Activated CD8-positive, alpha-beta T cell treated with anti-CD3 and anti-CD28 coated beads, Interleukin-2, amount 10 ng/mL, durations not matched to agents 7 days and 5 days (primary cell): ENCODE measurements around the gene SHISA5. TPM values are rescaled to one million over a fixed set of nuclear protein-coding genes. Genes with fewer than 3 reads are reported as not detected.
"Not testable (repeated sequence)": the region's sequence is repeated elsewhere in the genome, so short reads cannot be mapped to it uniquely, and the experiment has no call there.

ENCODE experiments used
- ATAC-seq: fragments of 150-1000 bp; cut with Tn5 transposase; one replicate; pipeline ENCODE4 v1.10.0; 2021; ENCODE audit warnings: moderate library complexity
- CTCF ChIA-PET: fragments of 350-600 bp; sonication (Branson Sonifier 250); formaldehyde crosslinking; loops from one replicate; lab custom pipeline; 2021; ENCODE audit warnings: antibody characterized with exemption; lab: Charles Lee
- POLR2A ChIA-PET: fragments of 350-600 bp; sonication (Branson Sonifier 250); formaldehyde crosslinking; loops from one replicate; lab custom pipeline; 2021; ENCODE audit warnings: antibody characterized with exemption; lab: Charles Lee
- DNase-seq: peaks from one replicate; pipeline ENCODE4 v3.0.0-alpha.2; 2020
- H3K27ac Mint-ChIP-seq: one replicate; pipeline ENCODE4 v1.8.0; 2021; ENCODE audit warnings: mild to moderate bottlenecking, mixed read lengths
- H3K27me3 Mint-ChIP-seq: one replicate; pipeline ENCODE4 v1.8.0; 2021; ENCODE audit warnings: low read depth, mixed read lengths
- H3K36me3 Mint-ChIP-seq: one replicate; pipeline ENCODE4 v1.8.0; 2021; ENCODE audit warnings: low read depth, mixed read lengths
- H3K4me1 Mint-ChIP-seq: one replicate; pipeline ENCODE4 v1.8.0; 2021; ENCODE audit warnings: low read depth, mixed read lengths
- H3K4me3 Mint-ChIP-seq: one replicate; pipeline ENCODE4 v1.8.0; 2021; ENCODE audit warnings: mild to moderate bottlenecking, mixed read lengths
- H3K9me3 Mint-ChIP-seq: one replicate; pipeline ENCODE4 v1.8.0; 2022; ENCODE audit warnings: mixed read lengths; ENCODE audit not compliant: insufficient read depth
- total RNA-seq, 2 experiments: library from RNA; stranded (reverse); gene quantifications; one replicate each; pipeline ENCODE4 v1.2.3, GENCODE V29; 2021

The SHISA5 gene
- total RNA-seq, 2 experiments from 2014 or later = 195 to 201 TPM

DNA sequence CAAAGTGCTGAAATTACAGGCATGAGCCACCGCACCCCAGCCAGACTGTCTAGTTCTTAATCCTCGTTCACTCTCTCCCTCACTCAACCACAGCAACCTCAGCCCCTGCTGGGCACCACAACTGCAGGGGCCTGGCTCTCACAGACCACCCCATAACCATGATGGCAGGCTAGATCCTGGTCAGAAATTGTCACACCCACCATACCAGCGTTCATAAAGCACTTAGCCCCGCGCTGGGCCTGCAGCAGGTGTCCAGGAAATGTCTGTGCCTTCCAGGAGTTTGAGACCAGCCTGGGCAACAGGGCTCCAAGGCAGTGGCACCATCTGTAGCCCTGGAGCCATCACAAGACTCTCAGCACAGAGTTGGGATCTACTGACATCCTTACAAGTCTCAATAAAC lies 1.9 kb downstream of the SHISA5 start:
- no peak for DNase-seq
- H3K9me3 Mint-ChIP-seq = no peaks in the 10 kb centered on the region
- H3K27ac Mint-ChIP-seq = peak overlapping the region; percentile 48
- peaks cover 59% of the 10 kb centered on the region for H3K4me1 Mint-ChIP-seq
- CTCF ChIA-PET = interaction anchor here (1.1 kb wide), 2 partner anchors 29 to 66 kb away, joined by 3 to 4 read pairs; no protein-coding TSS in a partner anchor
- ATAC-seq = no peak
- H3K36me3 Mint-ChIP-seq = peaks cover 32% of the 10 kb centered on the region
- H3K27me3 Mint-ChIP-seq = no peaks in the 10 kb centered on the region
- POLR2A ChIA-PET = no interaction called here
- H3K4me3 Mint-ChIP-seq = peak overlapping the region; percentile 79

GRCh38 chr3:48501196-48501595 lies 2.8 kb downstream of the SHISA5 start:
- Mint-ChIP-seq H3K4me3 (no peak overlapping the region), H3K9me3 (no peaks in the 10 kb centered on the region), H3K27me3 (no peaks in the 10 kb centered on the region), H3K27ac (peak overlapping the region; percentile 39), H3K36me3 (peaks cover 32% of the 10 kb centered on the region), H3K4me1 (peaks cover 50% of the 10 kb centered on the region)
- DNase-seq = no peak
- CTCF ChIA-PET = interaction anchor here (1.1 kb wide), 2 partner anchors 28 to 65 kb away, joined by 3 to 4 read pairs; no protein-coding TSS in a partner anchor
- POLR2A ChIA-PET = interaction anchor here (1.8 kb wide), 1 partner anchor 28 kb away, joined by 5 read pairs; no protein-coding TSS in a partner anchor
- ATAC-seq = no peak

- ChIA-PET CTCF (interaction anchor here (1.8 kb wide), 1 partner anchor 65 kb away, joined by 7 read pairs; no protein-coding TSS in a partner anchor), POLR2A (interaction anchor here (0.7 to 1.8 kb wide), 3 partner anchors 28 to 36 kb away, joined by 3 to 5 read pairs (median 4); no protein-coding TSS in a partner anchor)
- no peak for DNase-seq
- Mint-ChIP-seq H3K27me3 (no peaks in the 10 kb centered on the region), H3K27ac (peak overlapping the region; percentile 27), H3K36me3 (peaks cover 32% of the 10 kb centered on the region), H3K4me1 (peaks cover 45% of the 10 kb centered on the region), H3K9me3 (no peaks in the 10 kb centered on the region), H3K4me3 (no peak overlapping the region)
- no peak for ATAC-seq
These were observed 3.3 kb downstream of the SHISA5 start for GRCh38 chr3:48500656-48501055.

- no peak overlapping the region for H3K4me3 Mint-ChIP-seq
- ChIA-PET POLR2A (no interaction called here), CTCF (no interaction called here)
- ATAC-seq (no peak), DNase-seq (no peak)
- H3K27me3 Mint-ChIP-seq = no peaks in the 10 kb centered on the region
- H3K36me3 Mint-ChIP-seq = peaks cover 28% of the 10 kb centered on the region
- peaks cover 3% of the 10 kb centered on the region for H3K4me1 Mint-ChIP-seq
- H3K27ac Mint-ChIP-seq = no peak overlapping the region
- no peaks in the 10 kb centered on the region for H3K9me3 Mint-ChIP-seq
These were observed 10.8 kb downstream of the SHISA5 start for GRCh38 chr3:48493203-48493501.

GRCh38 chr3:48492461-48493202 lies 11.3 kb downstream of the SHISA5 start:
- DNase-seq (no peak), ATAC-seq (no peak)
- Mint-ChIP-seq H3K4me3 (no peak overlapping the region), H3K9me3 (no peaks in the 10 kb centered on the region), H3K27ac (no peak overlapping the region), H3K36me3 (peaks cover 26% of the 10 kb centered on the region), H3K27me3 (no peaks in the 10 kb centered on the region), H3K4me1 (peaks cover under 1% of the 10 kb centered on the region)
- ChIA-PET POLR2A (interaction anchor here (0.7 kb wide), 1 partner anchor 45 kb away, joined by 3 read pairs; no protein-coding TSS in a partner anchor), CTCF (no interaction called here)

DNA sequence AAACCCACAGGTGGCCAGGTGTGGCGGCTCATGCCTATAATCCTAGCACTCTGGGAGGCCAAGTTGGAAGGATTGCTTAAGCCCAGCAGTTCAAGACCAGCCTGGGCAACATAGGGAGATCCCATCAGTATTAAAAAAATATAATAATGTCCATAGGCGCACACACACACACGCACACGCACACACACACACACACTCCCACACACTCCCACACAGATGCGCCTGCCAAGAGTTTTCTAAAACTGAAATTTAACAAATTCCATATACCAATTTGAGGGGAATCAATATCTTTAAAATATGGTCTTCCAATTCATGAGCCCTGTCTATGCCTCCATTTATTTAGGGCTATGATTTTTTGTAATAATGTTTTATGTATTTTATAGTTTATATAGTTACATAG lies 17.0 kb downstream of the SHISA5 start:
- H3K27ac Mint-ChIP-seq = no peak overlapping the region
- CTCF ChIA-PET = no interaction called here
- no peaks in the 10 kb centered on the region for H3K4me1 Mint-ChIP-seq
- POLR2A ChIA-PET = no interaction called here
- ATAC-seq (no peak), DNase-seq (no peak)
- peaks cover 6% of the 10 kb centered on the region for H3K36me3 Mint-ChIP-seq
- no peak overlapping the region for H3K4me3 Mint-ChIP-seq
- no peaks in the 10 kb centered on the region for H3K27me3 Mint-ChIP-seq
- no peaks in the 10 kb centered on the region for H3K9me3 Mint-ChIP-seq

GRCh38 chr3:48482822-48483221 lies 21.2 kb downstream of the SHISA5 start:
- Mint-ChIP-seq H3K36me3 (peaks cover 12% of the 10 kb centered on the region), H3K4me1 (peaks cover 25% of the 10 kb centered on the region)
- DNase-seq, ATAC-seq, H3K9me3 Mint-ChIP-seq, H3K27ac Mint-ChIP-seq, H3K4me3 Mint-ChIP-seq, H3K27me3 Mint-ChIP-seq: not testable (repeated sequence)
- CTCF ChIA-PET = interaction anchor here (1.2 kb wide), 1 partner anchor 47 kb away, joined by 5 read pairs; no protein-coding TSS in a partner anchor
- POLR2A ChIA-PET = interaction anchor here (1.9 kb wide), 1 partner anchor 10 kb away, joined by 9 read pairs; no protein-coding TSS in a partner anchor

DNA sequence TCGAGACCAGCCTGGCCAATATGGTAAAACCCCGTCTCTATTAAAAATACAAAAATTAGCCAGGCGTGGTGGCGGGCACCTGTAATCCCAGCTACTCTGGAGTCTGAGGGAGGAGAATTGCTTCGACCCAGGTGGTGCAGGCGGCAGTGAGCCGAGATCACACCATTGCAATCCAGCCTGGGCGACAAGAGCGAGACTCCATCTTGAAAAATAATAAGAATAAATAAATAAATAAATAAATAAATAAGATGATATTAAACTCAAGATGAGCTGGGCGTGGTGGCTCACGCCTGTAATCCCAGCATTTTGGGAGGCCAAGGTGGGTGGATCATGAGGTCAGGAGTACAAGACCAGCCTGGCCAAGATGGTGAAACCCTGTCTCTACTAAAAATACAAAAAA lies 23.1 kb downstream of the SHISA5 start:
- H3K4me3 Mint-ChIP-seq, H3K27me3 Mint-ChIP-seq, H3K9me3 Mint-ChIP-seq, ATAC-seq, DNase-seq, H3K27ac Mint-ChIP-seq: not testable (repeated sequence)
- Mint-ChIP-seq H3K4me1 (peaks cover 42% of the 10 kb centered on the region), H3K36me3 (peaks cover 21% of the 10 kb centered on the region)
- ChIA-PET POLR2A (interaction anchor here (1.9 kb wide), 1 partner anchor 8 kb away, joined by 9 read pairs; no protein-coding TSS in a partner anchor), CTCF (interaction anchor here (4.4 kb wide), 1 partner anchor 45 kb away, joined by 18 read pairs; no protein-coding TSS in a partner anchor)

- CTCF ChIA-PET = interaction anchor here (0.8 to 4.4 kb wide), 3 partner anchors 12 to 43 kb away, joined by 3 to 18 read pairs (median 4); no protein-coding TSS in a partner anchor
- H3K4me3 Mint-ChIP-seq = peak overlapping the region; percentile 83
- peak overlapping the region; percentile 100 for H3K27ac Mint-ChIP-seq
- DNase-seq (peak; percentile 82), ATAC-seq (peak; percentile 88)
- no peaks in the 10 kb centered on the region for H3K27me3 Mint-ChIP-seq
- peaks cover 32% of the 10 kb centered on the region for H3K36me3 Mint-ChIP-seq
- no peaks in the 10 kb centered on the region for H3K9me3 Mint-ChIP-seq
- POLR2A ChIA-PET = interaction anchor here (0.6 to 4.7 kb wide), 7 partner anchors 12 to 798 kb away, joined by 3 to 44 read pairs (median 3); partner anchors contain the start of genes CCDC51 and SHISA5
- H3K4me1 Mint-ChIP-seq = peaks cover 56% of the 10 kb centered on the region
These were observed 25.1 kb downstream of the SHISA5 start for GRCh38 chr3:48478626-48479555.

GRCh38 chr3:48477959-48478520 lies 25.9 kb downstream of the SHISA5 start:
- peaks cover 64% of the 10 kb centered on the region for H3K4me1 Mint-ChIP-seq
- no peaks in the 10 kb centered on the region for H3K9me3 Mint-ChIP-seq
- DNase-seq (no peak), ATAC-seq (no peak)
- peak overlapping the region; percentile 100 for H3K27ac Mint-ChIP-seq
- H3K36me3 Mint-ChIP-seq = peaks cover 37% of the 10 kb centered on the region
- H3K27me3 Mint-ChIP-seq = no peaks in the 10 kb centered on the region
- CTCF ChIA-PET = interaction anchor here (4.4 kb wide), 1 partner anchor 42 kb away, joined by 18 read pairs; no protein-coding TSS in a partner anchor
- POLR2A ChIA-PET = interaction anchor here (4.7 kb wide), 1 partner anchor 11 kb away, joined by 44 read pairs; a partner anchor contains a TSS
- H3K4me3 Mint-ChIP-seq = peak overlapping the region; percentile 83
